ENCODE results near the gene CACHD1.

The CACHD1 gene

DNA sequence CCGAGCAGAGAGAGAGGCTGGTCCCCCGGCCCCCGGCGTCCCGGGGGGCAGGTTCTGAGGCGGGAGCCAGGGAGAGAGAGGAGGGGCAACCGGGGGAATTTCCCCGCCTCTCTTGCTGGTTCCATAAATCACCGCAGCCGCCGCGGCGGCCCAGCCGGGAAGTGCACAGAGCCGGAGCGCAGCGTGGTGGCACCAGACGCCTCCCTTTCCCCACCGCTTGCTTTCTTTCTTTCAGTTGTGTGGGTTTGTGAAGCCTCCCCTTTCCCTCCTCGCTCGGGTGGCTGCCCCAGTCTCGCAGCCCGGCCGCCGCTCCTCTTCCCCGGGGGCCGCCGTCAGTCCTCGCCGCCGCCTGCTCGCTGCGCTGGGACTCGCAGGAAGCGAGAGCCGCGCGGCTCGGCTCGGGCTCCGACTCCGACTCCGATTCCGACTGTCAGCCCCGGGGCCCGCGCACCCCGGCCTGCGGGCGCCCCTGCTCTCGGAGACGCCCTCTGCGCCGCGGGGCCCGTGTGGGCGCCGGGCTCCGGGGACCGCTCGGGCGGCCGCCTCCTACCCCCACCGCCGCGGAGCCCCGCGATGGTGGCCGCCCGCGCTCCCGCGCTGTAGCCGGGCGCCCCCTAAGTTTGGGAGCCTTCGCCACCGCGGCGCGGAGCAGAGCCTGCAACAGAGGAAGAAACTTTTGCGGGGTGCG is at the start of gene CACHD1:
Gene CACHD1 (plus strand): TSS at position 153 of the 688 bp plus-strand sequence. CDS start 616 bp downstream, outside the sequence.
- peak; percentile 58 for DNase-seq

DNA sequence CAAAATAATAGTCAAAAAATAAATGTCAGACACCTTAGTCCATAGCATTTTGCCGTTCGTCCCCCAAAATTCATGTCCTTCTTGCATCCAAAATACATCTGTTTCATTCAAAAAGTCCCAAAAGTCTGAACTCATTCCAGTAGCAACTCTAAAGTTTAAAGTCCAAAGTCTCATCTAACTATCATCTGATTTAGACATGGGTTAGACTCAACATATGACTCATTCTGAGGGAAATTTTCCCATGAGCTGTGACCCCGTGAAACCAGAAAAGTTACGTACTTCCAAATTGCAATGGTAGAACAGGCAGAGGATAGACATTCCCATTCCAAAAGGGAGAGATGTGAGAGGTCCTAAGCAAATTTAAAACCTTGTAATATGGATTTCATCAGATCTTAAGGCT is 48.6 kb upstream of the CACHD1 start:
- no peak for DNase-seq

DNA sequence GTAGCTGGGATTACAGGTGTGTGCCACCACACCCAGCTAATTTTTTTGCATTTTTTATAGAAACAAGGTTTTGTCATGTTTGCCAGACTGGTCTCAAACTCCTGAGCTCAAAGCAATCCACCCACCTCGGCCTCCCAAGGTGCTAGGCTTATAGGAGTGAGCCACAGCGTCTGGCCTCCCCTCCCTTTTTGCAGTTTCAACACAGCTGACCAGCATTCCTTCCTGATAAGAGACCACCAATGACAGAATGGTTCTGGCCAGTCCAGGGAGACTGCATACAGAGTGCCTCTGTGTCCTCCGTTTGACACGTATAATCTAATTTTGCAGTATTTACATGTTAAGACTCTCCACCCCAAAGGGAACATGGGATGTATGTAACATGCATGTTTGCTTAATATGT is 46.4 kb upstream of the CACHD1 start:
- DNase-seq: no peak

DNA sequence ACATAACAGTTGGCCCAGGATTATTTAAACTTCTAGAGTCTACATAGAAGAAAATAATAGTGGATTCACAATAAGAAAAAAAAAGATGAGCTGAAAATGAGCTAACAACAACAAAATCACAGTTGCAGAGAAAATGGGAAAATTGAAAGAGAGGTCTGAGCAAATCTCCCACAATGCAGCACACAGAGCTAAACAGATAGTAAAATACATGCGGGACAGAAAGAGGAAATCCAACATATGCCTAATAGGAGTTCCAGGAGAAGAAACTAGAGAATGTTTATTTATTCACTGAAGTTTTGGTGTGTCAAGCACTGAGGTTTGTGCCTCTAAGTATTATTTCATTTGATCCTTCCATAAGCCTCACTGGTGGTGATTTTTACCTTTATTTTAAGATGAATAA is 45.5 kb upstream of the CACHD1 start:
- DNase-seq: no peak

DNA sequence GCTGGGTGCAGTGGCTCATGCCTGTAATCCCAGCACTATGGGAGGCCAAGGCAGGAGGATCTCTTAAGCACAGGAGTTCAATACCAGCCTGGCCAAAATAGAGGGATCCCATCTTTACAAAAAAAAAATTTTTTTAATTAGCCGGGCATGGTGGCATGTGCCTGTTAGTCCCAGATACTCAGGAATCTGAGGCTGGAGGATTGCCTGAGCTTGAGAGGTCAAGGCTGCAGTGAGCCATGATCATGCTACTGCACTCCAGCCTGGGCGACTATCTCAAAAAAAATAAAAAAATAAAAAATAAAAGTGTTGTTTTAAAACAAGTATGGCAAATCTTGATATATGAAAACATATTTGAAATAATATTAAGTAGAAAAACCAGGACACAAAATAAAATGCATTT is 44.4 kb upstream of the CACHD1 start:
- DNase-seq: no peak

DNA sequence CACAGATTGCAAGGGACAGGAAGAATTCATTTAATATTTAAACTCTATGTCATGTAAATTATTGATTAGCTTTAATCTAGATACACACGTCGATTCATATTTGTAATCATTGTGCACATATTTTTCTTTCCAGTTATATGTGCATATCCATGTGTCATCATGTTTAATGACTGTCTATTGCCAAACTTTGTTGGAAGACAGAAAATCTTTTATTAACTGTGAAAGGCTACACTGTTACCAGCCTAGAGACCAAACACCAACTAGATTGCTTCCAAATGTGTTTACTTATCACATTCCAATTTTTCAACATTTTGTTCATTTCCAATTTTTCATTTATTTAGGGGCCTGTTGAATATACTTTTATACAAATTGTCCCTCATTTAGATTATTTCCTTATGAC is 43.2 kb upstream of the CACHD1 start:
- DNase-seq: no peak

DNA sequence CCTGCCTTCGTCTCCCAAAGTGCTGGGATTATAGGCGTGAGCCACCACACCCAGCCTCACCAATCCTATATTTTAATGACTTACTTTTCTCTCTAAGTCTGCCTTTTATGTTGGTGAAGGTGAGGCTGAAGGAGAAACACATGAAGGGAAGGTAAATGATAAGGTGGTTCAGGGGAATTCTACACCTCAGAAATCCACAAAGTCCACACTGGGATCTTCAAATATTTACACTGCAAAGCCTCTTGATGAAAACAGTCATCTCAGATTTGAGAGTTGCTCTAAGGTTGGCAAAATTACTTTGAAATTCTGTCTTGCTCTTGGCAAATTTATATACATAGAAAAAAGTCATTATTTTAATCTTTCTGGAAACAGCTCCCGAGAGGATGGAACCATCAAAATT is 42.0 kb upstream of the CACHD1 start:
- DNase-seq: no peak

DNA sequence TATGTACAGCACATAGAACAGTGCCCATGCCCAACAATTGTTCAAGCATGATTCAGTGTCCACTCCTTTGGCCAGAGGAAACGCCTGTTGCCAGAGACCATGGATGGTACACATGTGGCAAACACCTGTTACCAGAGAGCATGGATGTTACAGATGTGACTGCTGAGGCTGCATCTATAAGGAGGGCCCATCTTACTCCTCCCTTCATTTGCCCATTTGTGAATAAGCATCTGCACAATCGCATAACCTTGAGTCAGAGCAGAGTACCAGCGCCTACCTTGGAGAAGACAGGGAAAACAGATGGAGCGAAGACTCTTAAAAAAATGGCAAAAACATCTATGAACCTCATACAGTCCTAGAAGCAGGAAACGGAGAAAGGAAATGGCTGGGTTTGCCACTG is 36.6 kb upstream of the CACHD1 start:
- DNase-seq: no peak

DNA sequence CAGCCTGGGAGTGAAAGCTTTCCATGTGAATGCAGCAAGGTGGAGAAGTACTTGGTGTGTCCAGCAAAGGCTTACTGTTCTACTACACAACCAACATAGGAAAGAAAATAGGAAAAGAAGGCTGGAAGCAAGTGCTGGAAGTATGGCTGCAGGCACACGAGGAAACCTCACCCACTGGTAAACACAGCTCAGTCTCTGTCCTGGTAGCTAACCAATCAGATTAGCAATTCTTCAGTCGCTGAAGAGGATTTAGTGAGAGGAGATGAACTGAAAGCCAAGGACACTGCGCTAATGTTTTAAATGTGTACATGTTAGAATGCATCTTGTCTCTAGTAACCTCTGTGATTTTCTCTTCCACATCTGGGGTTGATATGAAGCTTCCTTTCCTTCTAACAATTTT is 36.2 kb upstream of the CACHD1 start:
- DNase-seq: no peak

DNA sequence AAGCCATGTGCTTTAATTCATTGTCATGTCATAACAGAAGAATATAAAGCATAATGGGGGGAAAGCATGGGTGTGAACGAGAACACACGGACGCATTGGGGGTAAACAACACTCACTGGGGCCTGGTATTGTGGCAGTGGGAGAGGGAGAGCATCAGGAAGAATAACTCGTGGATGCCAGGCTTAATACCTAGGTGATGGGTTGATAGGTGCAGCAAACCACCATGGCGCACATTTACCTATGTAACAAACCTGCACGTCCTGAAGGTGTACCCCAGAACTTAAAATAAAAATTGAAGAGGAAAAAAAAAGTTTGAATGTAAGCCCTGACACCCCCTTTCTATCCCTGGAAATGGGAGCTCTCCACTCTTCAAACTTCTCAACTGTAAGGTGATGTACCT is 34.9 kb upstream of the CACHD1 start:
- DNase-seq: no peak

DNA sequence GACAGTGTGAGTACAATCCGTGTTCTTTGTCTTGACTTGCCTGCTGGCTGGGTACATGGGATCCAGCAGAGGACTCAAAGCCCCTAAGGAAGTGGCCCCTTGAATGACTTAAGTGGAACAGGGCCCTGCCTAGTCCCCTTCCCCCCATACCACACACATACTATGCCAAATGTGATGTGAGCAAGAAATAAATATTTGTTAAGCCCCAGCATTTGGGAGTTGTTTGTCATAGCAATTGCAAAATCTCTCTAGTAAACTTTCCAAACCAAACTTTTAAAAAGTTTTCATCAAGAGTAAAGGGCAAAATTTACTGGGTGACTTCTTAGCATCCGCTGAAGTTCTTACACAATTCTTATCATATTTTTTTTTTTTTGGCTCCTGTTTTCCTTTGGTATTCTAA is 32.5 kb upstream of the CACHD1 start:
- no peak for DNase-seq

DNA sequence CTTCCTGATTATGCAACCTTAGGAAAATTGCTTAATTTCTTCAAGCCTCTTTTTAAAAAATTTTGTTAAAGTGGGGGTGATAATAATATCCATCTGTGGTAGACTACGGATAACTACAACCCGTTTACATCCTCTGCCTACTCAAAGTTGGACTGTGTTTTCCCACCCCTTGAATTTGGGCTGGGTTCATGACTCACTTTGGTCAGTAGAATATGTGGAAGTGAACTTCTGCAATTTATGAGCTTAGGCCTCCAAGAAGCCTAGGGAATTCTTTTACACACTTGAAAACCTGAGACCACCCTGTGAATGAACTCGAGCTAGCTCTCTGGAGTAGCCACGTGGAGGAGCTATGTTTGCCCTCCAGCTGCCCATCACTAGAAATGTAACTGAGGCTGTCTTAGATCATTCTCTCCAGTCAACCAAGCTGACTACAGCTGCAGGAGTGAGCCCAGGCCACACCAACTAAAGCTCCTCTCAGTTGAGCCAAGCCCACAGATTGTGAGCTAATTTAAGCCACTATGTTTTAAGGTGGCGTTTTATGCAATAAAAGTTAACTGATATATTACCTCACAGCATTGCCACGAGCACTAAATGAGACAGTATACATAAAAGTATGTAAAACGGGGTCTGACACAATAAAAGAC is 29.6 kb upstream of the CACHD1 start:
- peak; percentile 8 for DNase-seq

DNA sequence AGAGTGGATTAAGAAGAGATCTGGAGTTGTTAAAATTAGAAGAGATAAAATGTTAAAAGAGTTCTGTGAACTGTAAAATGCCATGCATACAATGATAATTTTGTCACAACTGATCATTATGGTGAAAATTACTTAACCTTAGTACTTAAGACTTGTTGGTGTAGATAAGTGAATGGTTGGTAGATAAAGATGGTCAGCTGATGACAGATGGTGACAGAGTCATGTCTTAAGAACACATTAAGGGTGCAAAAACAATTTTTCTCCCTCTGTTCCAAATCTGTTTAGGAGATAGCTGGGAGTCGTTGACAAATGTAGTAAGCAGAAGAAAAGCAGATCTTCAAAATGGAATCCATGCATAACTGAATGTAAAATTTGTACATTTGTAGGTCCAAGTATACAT is 18.5 kb upstream of the CACHD1 start:
- DNase-seq: peak; percentile 58

DNA sequence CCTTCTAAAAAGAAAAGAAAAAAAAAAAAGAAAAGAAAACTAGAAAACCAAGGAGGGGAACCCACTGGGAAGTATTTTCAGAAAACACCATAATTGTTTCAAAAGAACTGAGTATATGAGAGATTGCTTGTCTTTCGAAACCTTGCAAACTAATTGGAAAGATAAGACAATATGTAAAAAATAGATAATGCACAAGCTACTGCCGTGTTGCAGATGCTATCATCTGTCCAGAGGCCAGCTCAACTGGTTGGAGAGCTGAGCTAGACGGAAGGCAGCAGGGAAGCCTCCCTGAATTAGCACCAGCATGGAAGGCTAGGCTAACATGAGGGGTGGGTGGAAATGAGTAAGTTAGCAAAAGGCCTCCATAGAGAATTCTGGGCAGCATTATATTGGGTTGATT is 16.2 kb upstream of the CACHD1 start:
- DNase-seq: peak; percentile 77

DNA sequence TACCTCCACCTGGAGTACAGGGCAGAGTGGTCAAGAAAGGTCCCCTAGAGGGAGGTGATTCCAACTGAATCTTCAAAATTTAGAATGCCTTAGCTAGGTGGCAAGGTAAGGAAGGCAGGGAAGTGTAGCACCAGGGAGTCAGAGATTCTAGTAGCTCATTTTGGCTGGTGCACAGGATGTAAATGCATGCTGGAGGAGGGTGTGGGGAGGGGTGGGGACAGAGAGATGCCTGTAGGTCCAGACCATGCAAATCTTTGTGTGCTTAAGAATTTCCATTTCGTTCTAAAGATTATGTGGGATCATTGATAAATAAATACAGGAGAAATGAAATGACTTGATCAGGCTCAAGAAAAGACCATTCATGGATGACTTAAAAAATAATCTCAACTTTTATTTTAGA is 11.0 kb upstream of the CACHD1 start:
- no peak for DNase-seq

DNA sequence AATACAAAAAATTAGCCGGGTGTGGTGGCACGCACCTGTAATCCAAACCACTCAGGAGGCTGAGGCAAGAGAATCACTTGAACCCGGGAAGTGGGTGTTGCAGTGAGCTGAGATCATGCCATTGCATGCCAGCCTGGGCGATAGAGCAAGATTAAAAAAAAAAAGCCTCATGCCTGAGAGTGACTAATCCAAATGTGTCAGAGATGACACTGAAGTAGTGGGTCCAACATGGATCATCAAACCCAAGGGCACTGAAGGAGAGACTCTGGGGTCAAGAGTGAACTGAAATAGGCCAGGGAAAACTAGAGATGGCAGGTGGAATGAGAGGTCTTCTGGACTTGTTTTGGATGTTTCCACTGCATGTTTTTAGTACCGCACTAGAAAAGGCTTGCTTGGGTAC is 10.2 kb upstream of the CACHD1 start:
- no peak for DNase-seq

DNA sequence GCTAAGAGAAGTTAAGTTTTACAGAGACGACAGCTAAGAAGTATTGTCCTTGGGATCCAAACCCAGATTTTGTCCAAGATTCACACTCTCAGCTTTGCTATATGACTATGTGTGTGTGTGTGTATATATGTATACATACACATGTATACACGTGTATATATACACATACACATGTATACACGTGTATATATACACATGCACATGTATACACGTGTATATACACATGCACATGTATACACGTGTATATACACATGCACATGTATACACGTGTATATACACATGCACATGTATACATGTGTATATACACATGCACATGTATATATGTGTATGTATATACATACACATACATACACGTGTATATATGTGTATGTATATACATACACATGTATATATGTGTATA is 3.9 kb upstream of the CACHD1 start:
- DNase-seq: no peak

DNA sequence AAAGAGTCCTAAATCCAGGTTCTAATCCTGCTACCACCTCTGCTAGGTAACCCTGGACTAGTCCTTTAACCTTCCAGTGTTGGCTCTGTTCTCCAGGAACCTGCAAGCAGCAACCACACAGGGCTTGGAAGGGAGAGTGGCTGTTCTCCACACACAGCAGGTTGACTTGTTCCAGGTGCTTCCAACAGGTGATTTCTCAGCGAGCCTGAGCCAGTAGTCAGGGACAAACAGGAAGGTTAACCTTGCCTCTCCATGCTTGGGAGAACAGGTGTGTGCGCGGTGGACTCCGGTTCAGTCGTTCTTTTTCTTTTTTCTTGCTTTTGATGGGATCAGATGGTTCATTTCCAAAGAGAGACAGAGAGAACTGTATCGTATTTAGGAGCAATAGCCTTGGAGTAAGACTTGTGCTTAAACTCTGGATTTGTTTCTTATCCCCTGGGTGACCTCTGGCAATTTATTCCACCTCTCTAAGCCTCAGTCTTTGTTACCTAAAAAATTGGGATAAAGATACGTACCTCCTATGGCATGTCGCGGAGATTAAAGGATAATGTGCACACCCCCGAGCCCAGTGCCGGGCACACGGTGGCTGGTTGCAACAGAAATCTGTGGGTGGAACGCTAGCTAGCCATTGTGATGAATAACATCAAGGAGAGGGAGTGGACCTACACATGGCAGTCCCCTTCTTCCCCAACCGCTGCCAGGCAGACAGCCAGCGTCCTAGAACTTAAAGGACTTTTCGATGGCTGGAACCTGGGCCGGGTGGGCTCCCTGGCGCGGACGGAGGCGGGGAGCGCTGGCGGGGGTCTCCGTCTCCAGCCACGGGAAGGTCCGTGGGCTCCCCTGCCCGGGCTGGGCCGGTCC is 583 bp upstream of the CACHD1 start:
- DNase-seq: no peak

DNA sequence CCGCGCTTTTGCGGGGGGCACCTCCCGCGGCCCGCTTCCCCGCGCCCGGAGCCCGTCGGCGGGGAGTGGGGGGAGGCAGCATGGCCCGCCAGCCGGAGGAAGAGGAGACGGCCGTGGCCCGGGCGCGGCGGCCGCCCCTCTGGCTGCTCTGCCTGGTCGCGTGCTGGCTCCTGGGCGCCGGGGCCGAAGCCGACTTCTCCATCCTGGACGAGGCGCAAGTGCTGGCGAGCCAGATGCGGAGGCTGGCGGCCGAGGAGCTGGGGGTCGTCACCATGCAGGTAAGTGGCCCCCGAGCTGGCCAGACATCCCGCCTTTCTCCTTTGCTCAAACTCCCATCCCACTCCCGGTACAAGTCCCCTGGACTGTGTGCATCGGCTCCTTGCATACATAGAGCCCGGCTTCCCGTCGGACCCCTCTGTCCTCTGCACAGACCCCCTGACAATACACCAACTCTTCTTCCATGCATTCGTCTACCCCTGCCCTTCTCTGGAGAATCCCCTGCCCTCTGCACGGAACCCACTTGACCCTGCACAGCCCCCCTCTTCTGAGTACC is 812 bp downstream of the CACHD1 start:
- DNase-seq: no peak

DNA sequence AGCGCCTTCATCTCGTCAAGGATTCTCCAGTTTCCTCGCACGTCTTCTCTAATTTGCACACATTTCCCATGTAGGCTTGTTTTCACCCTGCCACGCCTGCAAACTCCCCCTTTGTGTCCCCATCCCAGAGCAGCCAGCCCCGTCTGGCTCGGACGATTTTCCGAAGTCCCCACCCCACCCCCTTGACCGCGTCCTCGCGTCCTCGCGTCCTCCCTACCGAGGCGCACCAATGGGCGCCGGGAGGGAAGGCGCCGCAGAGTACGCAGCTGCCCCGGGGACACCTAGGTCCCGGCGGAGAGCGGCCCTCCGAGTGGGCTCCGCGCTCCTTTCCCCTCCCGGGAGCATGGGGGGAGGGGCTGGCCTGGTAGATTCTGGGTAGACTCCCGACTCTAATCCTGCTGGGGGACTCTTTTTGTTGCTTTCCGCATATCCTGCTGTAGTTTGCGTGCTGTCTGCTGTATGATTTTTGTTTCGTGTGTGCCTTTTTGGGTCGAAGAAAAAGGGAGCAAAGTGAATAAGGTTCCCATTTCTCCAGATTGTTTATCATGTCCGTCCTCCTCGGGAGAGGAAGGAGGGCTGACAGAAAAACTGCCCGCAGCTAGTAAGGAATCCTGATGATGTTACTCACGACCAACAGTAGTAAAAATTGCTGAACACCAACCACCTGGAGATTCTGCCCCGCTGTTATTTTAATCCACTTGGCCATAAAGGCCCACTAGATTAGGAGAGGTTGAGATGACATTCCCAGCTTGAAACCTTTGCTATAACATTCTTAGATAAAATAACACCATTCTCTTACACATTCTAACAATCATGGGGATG is 1.5 kb downstream of the CACHD1 start:
- no peak for DNase-seq

DNA sequence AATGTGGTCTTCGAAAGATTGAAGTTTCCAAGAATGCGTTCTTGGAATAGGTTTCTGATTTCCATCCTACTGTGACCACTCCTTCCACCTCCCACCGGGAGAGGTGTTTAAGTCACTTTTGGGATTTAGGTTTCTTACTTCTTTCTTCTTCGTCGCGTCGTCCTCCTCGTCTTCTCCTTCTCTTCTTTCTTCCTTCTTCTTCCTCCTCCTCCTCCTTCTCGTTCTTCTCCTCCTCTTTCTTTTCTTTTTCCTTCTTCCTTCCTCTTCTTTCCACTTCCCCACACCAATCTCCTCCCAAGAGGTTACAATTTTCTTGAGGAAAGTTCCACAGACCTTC is 2.1 kb downstream of the CACHD1 start:
- no peak for DNase-seq

DNA sequence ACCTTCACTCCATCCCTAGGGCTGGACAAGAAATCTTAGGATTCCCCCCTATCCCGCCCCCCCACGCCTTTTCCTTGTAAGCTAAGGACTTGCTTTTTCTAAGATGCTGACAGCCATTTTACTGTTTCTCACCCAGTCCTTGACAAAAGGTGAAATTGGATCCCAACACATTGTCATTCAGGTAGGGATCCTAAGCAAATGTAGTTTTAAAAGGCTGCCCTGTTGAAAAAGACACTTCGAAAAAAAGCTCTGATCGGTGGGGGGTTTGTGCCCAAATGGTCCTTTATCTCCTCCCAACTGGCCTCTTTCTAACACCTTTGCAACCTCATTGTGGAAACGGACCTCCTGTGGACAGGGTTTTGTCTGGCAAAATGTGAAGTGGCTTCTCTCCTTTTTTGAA is 2.9 kb downstream of the CACHD1 start:
- no peak for DNase-seq

DNA sequence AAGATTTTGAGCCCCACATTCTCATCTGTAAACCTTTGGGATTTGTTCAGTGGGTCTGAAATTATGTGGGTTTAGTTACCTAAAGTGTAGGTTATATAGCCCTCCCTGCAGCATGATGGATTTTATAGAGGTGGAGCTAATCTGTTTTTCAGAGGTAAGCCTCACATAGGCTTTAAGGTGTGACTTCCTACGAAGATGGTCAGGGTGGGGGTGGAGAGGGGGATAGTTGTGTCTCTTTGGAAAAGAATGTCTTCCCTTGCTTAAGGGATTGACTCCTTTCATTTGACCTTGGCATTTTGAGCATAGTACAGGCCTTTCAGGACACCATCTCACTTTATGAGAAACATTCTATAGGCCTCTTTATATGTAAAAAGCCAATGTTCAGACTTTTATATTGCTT is 3.4 kb downstream of the CACHD1 start:
- no peak for DNase-seq

All from hematopoietic multipotent progenitor cell treated with erythropoietin and hydrocortisone succinate and interleukin-3 and kit ligand, for 6 days (in vitro differentiated cells).